DOHH2 (cell line): ENCODE results near the gene RAD23A.

Source experiments
- H3F3A ChIP-seq: fragments of 200-600 bp; sonication (generic), shearing (Covaris generic); 2 replicates; pipeline ENCODE4 v1.6.0; 2016; ENCODE audit warnings: antibody characterized with exemption, mild to moderate bottlenecking; ENCODE audit not compliant: control insufficient read depth, insufficient read depth
- H3K27ac ChIP-seq: fragments of 200-600 bp; sonication (generic); 2 replicates; pipeline ENCODE4 v1.5.1; 2014; ENCODE audit warnings: low read depth, mild to moderate bottlenecking, low read length, moderate library complexity
- H3K27me3 ChIP-seq: fragments of 200-600 bp; sonication (generic); 2 replicates; pipeline ENCODE4 v1.6.1; 2014; ENCODE audit warnings: mild to moderate bottlenecking, low read length, mixed read lengths; ENCODE audit not compliant: control insufficient read depth
- H3K36me3 ChIP-seq: fragments of 200-600 bp; sonication (generic); 2 replicates; pipeline ENCODE4 v1.6.1; 2014; ENCODE audit warnings: mild to moderate bottlenecking, low read length, moderate library complexity, mixed read lengths; ENCODE audit not compliant: control insufficient read depth
- H3K4me1 ChIP-seq: fragments of 200-600 bp; sonication (generic); 2 replicates; pipeline ENCODE4 v1.6.1; 2014; ENCODE audit warnings: mild to moderate bottlenecking, low read length, mixed read lengths; ENCODE audit not compliant: control insufficient read depth
- H3K4me2 ChIP-seq: fragments of 200-600 bp; sonication (generic); 2 replicates; pipeline ENCODE4 v1.6.0; 2014; ENCODE audit warnings: mild to moderate bottlenecking, low read length, moderate library complexity
- H3K4me3 ChIP-seq: fragments of 200-600 bp; sonication (generic); 2 replicates; pipeline ENCODE4 v1.5.1; 2014; ENCODE audit warnings: mild to moderate bottlenecking, low read length, mixed read lengths
- H3K79me2 ChIP-seq: fragments of 200-600 bp; sonication (generic); 2 replicates; pipeline ENCODE4 v1.6.1; 2014; ENCODE audit warnings: mild to moderate bottlenecking, low read length, mixed read lengths; ENCODE audit not compliant: control insufficient read depth
- H3K9me2 ChIP-seq: fragments of 200-600 bp; sonication (generic); replicated peaks from 2 replicates; pipeline ENCODE4 v1.6.1; 2014; ENCODE audit warnings: mild to moderate bottlenecking, low read length, mixed read lengths; ENCODE audit not compliant: control insufficient read depth
- H3K9me3 ChIP-seq: fragments of 200-600 bp; sonication (generic); 2 replicates; pipeline ENCODE4 v1.6.1; 2014; ENCODE audit warnings: antibody characterized with exemption, low read length, mixed read lengths; ENCODE audit not compliant: control insufficient read depth, insufficient read depth
- H4K20me1 ChIP-seq: fragments of 200-600 bp; sonication (generic); 2 replicates; pipeline ENCODE4 v1.6.0; 2014; ENCODE audit warnings: low read depth, mild to moderate bottlenecking, antibody characterized with exemption, low read length, moderate library complexity; ENCODE audit not compliant: control insufficient read depth, insufficient read depth
- EZH2phosphoT487 ChIP-seq: fragments of 200-600 bp; sonication (generic); IDR thresholded peaks from 2 replicates; pipeline ENCODE4 v1.6.1; 2017; ENCODE audit warnings: borderline replicate concordance, mild to moderate bottlenecking, antibody characterized with exemption, low read length, moderate library complexity, mixed read lengths
- TF ChIP-seq, protein P1 (sequence below): fragments of 200-600 bp; sonication (generic); IDR thresholded peaks from one replicate; pipeline ENCODE4 v1.5.1; 2014; ENCODE audit warnings: antibody characterized with exemption, mild to moderate bottlenecking, low read depth, low read length; ENCODE audit not compliant: poor library complexity, severe bottlenecking

The RAD23A gene

DNA sequence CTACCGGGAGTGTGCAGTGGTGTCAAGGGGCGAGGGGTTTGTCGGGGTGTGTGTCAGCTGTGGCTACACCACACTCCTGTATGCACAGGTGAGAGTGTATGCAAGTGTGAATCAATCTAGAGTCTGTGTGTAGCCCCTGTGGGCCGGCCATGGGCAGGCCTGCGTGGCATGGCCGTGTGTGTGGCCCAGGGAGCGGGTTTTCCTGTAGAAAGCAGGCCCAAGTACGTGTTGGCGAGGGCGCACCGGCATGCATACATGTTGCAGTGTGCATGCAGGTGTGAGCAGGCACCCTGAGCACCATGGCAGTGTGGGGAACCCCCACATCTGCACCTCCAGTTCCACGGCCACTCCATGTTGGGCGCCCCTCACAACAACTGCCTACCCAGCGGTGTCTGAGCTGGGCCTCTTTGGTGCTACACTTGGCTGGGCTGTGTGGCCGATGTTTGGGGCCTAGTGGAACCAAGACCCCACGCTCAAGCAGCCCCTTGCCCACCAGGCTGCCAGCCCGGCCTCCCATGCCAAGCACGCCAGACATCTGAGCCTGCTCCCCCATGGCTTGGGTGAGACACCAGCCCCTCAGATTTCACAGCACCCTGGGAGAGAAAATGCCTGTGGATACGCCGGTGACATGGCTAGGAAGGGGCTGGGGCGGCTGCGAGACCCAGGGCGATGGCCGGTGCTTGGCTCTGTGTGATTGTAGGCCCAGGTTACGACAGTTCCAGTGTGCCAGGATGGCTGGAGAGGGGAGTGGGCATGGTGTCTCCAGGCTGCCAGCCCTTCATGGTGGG is 51.7 kb downstream of the RAD23A start:
- H3K9me3 ChIP-seq: no peaks in the 10 kb centered on the region
- no peaks in the 10 kb centered on the region for H4K20me1 ChIP-seq
- H3F3A ChIP-seq: no peaks in the 10 kb centered on the region
- H3K27me3 ChIP-seq: peaks cover 22% of the 10 kb centered on the region
- H3K79me2 ChIP-seq: no peaks in the 10 kb centered on the region
- no peak overlapping the region for H3K4me2 ChIP-seq
- no peak for TF ChIP-seq EZH2phosphoT487
- TF ChIP-seq, protein P1, sequence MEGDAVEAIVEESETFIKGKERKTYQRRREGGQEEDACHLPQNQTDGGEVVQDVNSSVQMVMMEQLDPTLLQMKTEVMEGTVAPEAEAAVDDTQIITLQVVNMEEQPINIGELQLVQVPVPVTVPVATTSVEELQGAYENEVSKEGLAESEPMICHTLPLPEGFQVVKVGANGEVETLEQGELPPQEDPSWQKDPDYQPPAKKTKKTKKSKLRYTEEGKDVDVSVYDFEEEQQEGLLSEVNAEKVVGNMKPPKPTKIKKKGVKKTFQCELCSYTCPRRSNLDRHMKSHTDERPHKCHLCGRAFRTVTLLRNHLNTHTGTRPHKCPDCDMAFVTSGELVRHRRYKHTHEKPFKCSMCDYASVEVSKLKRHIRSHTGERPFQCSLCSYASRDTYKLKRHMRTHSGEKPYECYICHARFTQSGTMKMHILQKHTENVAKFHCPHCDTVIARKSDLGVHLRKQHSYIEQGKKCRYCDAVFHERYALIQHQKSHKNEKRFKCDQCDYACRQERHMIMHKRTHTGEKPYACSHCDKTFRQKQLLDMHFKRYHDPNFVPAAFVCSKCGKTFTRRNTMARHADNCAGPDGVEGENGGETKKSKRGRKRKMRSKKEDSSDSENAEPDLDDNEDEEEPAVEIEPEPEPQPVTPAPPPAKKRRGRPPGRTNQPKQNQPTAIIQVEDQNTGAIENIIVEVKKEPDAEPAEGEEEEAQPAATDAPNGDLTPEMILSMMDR: no peak
- no peaks in the 10 kb centered on the region for H3K9me2 ChIP-seq
- H3K4me1 ChIP-seq: no peaks in the 10 kb centered on the region
- no peak overlapping the region for H3K27ac ChIP-seq
- no peak overlapping the region for H3K4me3 ChIP-seq
- H3K36me3 ChIP-seq: no peaks in the 10 kb centered on the region

DNA sequence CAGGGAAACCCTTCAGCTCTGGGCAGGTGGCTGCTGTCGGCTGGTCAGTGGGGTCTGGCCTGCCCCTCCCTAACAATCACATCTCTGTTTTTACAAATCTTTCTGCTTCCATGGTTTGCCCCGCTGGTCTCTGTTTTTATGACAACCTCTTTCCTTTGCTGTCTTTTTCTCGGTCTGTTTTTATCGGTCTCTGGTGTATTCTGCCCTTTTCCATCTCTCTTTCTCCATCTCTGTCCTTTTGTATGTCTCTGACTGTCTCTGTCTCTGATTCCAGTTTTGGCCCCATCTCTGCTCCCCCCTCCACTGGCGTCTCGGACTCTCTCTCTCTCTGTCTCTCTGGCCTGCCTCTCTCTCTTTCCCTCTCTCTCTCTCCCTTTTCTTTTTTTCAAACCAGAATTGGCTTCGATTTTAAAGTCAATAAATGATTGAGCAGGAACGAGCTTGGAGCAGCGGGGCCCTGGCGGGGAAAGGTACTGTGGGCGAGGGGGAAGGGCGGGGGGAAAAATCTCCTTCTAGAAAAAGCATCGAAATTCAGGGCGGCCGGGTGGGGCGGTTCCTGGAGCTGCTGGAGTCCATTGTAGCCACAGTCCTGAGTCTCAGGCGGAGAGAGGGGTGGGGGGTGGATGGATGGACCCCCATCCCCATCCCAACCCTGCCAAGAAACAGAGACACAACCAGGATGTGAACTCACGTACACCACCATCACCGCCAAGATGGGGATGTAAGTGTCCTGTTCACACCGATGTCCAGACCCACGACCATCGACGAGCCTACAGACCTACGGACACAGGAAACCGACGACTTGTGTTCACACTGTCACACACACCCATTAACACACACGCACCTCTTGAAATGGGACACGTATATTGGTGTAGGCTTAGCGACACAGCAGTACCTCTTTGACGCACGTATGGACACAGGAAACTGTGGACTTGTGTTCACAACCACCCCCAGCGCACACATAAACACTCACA is 52.6 kb downstream of the RAD23A start:
- Histone ChIP-seq H3K79me2 (no peaks in the 10 kb centered on the region), H3K4me2 (no peak overlapping the region), H3K27me3 (peaks cover 22% of the 10 kb centered on the region), H3K36me3 (no peaks in the 10 kb centered on the region), H4K20me1 (no peaks in the 10 kb centered on the region), H3F3A (no peaks in the 10 kb centered on the region), H3K4me3 (no peak overlapping the region), H3K27ac (no peak overlapping the region), H3K9me3 (no peaks in the 10 kb centered on the region), H3K4me1 (no peaks in the 10 kb centered on the region), H3K9me2 (no peaks in the 10 kb centered on the region)
- TF ChIP-seq EZH2phosphoT487: no peak
- TF ChIP-seq, protein P1: no peak

DNA sequence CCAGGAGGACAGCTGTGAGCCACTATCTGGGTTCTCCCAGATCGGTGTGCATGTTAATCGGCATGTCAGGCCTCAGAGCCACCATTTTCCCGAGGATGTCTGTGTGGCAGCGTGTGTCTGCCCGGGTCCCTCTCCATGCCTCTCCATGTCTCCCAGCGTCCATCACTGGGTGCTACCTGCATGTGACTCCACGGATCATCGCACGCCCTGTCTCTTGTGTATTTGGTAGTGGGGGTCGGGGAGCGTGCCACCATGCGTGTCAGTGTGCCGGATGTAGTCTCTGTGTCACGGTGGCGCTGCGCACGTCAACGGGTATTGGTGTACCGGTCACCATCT is 55.5 kb downstream of the RAD23A start:
- TF ChIP-seq, protein P1: no peak
- TF ChIP-seq EZH2phosphoT487: no peak
- no peak overlapping the region for H3K4me2 ChIP-seq
- H3K79me2 ChIP-seq: no peaks in the 10 kb centered on the region

More for the DNA sequence above, 55.5 kb downstream of the RAD23A start:
- Histone ChIP-seq H3K9me3 (no peaks in the 10 kb centered on the region), H3K4me3 (no peak overlapping the region), H4K20me1 (no peaks in the 10 kb centered on the region), H3K27ac (no peak overlapping the region), H3K9me2 (no peaks in the 10 kb centered on the region), H3K4me1 (no peaks in the 10 kb centered on the region), H3K36me3 (no peaks in the 10 kb centered on the region), H3K27me3 (peaks cover 2% of the 10 kb centered on the region), H3F3A (no peaks in the 10 kb centered on the region)
